Activated CD8-positive, alpha-beta memory T cell treated with anti-CD3 and anti-CD28 coated beads, Interleukin-2, amount 10 ng/mL, durations not matched to agents 7 days and 5 days (primary cell): ENCODE data around the gene SMG6. TPM values are rescaled to one million over a fixed set of nuclear protein-coding genes. Genes with fewer than 3 reads are reported as not detected.

ENCODE experiments used
- ATAC-seq: fragments of 150-1000 bp; cut with Tn5 transposase; one replicate; pipeline ENCODE4 v1.10.0; 2021; ENCODE audit warnings: moderate library complexity
- CTCF ChIA-PET: fragments of 350-600 bp; sonication (Branson Sonifier 250); formaldehyde crosslinking; loops from one replicate; lab custom pipeline; 2021; ENCODE audit warnings: antibody characterized with exemption; lab: Charles Lee
- DNase-seq: peaks from one replicate; pipeline ENCODE4 v3.0.0-alpha.2; 2020
- H3K27ac Mint-ChIP-seq: one replicate; pipeline ENCODE4 v1.8.0; 2021; ENCODE audit warnings: mild to moderate bottlenecking, mixed read lengths
- H3K27me3 Mint-ChIP-seq: one replicate; pipeline ENCODE4 v1.8.0; 2021; ENCODE audit warnings: mixed read lengths
- H3K36me3 Mint-ChIP-seq: one replicate; pipeline ENCODE4 v1.8.0; 2021; ENCODE audit warnings: mild to moderate bottlenecking, mixed read lengths
- H3K4me1 Mint-ChIP-seq: one replicate; pipeline ENCODE4 v1.8.0; 2021; ENCODE audit warnings: mixed read lengths
- H3K4me3 Mint-ChIP-seq: one replicate; pipeline ENCODE4 v1.8.0; 2021; ENCODE audit warnings: mild to moderate bottlenecking, moderate library complexity, mixed read lengths
- H3K9me3 Mint-ChIP-seq: one replicate; pipeline ENCODE4 v1.8.0; 2022; ENCODE audit warnings: low read depth, mixed read lengths
- total RNA-seq, 2 experiments: library from RNA; stranded (reverse); gene quantifications; one replicate each; pipeline ENCODE4 v1.2.3, GENCODE V29; 2021

SMG6 gene
- total RNA-seq, 2 experiments from 2014 or later: 46.7 to 60.9 TPM

DNA sequence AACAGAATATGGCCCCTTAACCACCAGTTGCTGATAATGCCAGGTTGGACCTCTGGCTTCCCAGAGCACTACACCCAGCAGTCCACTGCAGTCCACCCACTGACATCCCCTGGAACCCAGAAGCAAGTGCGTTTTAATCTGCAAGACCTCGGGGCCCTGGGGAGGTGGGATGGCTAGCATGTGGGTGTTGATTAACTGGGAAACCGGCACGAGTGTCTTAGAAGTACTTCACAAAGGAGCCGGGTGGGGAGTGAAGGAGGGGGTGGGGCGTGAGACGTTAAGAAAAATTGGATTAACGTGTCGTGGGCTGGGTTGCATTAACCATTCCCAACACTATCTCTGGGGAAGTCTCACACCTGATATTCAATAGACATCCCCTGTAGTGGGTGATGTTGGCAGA is 254.8 kb downstream of the SMG6 start:
- H3K4me1 Mint-ChIP-seq: peaks cover 24% of the 10 kb centered on the region
- H3K27me3 Mint-ChIP-seq: peaks cover 13% of the 10 kb centered on the region
- H3K36me3 Mint-ChIP-seq: peaks cover 4% of the 10 kb centered on the region
- ATAC-seq (no peak), DNase-seq (no peak)
- CTCF ChIA-PET: interaction anchor here (1.0 kb wide), 1 partner anchor 196 kb away, joined by 3 read pairs; no protein-coding TSS in a partner anchor
- H3K9me3 Mint-ChIP-seq: no peaks in the 10 kb centered on the region
- peak overlapping the region; percentile 62 for H3K4me3 Mint-ChIP-seq
- H3K27ac Mint-ChIP-seq: no peak overlapping the region

DNA sequence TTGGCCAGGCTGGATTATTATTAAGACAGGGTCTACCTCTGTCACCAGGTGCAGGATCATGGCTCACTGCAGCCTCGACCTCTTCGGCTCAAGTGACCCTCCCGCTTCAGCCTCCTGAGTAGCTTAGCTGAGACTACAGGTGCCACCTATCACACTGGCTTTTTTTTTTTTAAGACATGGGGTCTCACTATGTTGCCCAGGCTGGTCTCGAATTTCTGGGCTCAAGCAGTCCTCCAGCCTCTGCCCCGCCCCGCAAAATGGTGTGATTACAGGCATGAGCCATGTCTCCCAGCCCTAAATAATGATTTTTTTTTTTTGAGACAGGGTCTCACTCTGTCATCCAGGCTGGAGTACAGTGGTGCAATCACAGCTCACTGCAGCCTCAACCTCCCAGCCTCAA is 256.0 kb downstream of the SMG6 start:
- CTCF ChIA-PET: interaction anchor here (0.7 kb wide), 1 partner anchor 9 kb away, joined by 4 read pairs; no protein-coding TSS in a partner anchor
- ATAC-seq: no peak
- DNase-seq: no peak
- no peak overlapping the region for H3K27ac Mint-ChIP-seq
- peaks cover 27% of the 10 kb centered on the region for H3K4me1 Mint-ChIP-seq
- no peak overlapping the region for H3K4me3 Mint-ChIP-seq
- H3K9me3 Mint-ChIP-seq: no peaks in the 10 kb centered on the region
- peaks cover 9% of the 10 kb centered on the region for H3K27me3 Mint-ChIP-seq
- H3K36me3 Mint-ChIP-seq: peaks cover 11% of the 10 kb centered on the region

DNA sequence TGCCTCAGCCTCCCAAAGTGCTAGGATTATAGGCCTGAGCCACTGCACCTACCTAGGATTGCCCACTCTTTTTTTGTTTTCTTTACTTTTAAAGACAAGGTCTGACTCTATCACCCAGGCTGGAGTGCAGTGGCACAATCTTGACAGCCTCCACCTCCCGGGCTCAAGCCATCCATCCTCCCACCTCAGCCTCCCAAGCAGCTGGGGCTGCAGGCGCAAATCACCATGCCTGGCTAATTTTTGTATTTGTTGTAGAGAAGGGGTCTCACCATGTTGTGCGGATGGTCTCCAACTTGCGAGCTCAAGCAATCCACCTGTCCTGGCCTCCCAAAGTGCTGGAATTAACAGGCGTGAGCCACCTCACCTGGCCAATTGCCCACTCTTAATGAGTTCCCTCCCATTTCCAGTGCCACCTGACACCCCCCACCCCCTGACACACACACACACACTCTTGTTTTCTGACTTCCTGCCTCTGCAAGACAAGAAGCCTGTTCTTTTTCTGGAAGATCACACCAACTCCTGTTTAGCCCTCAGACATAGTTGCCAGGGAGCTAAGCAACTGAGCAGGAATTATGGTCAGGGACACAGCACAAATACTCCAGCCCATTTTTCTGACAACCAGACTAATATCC is 259.2 kb downstream of the SMG6 start:
- DNase-seq (no peak), ATAC-seq (no peak)
- H3K36me3 Mint-ChIP-seq: peaks cover 11% of the 10 kb centered on the region
- peaks cover 2% of the 10 kb centered on the region for H3K27me3 Mint-ChIP-seq
- CTCF ChIA-PET: interaction anchor here (0.6 to 0.9 kb wide), 3 partner anchors 14 to 56 kb away, joined by 3 to 4 read pairs (median 3); partner anchors contain the start of gene DPH1
- peaks cover 26% of the 10 kb centered on the region for H3K4me1 Mint-ChIP-seq
- no peaks in the 10 kb centered on the region for H3K9me3 Mint-ChIP-seq
- no peak overlapping the region for H3K4me3 Mint-ChIP-seq
- no peak overlapping the region for H3K27ac Mint-ChIP-seq

DNA sequence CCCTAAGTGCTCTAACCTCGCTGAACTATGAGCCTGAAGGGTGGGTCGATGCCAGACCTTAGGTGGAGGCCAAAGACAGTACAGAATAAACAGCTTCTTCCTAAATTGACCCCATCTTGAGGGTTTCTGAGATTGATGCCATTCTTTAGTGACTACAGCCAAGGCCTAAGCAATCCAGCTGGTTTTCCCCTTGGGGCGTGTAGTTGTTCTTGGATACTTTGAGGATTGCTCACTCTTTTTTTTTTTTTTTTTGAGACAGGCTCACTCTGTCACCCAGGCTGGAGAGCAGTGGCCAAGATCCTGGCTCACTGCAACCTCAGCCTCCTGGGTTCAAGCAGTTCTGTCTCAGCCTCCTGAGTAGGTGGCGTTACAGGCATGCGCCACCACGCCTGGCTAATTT is 259.8 kb downstream of the SMG6 start:
- ATAC-seq (no peak), DNase-seq (no peak)
- peaks cover 21% of the 10 kb centered on the region for H3K4me1 Mint-ChIP-seq
- no peaks in the 10 kb centered on the region for H3K9me3 Mint-ChIP-seq
- H3K4me3 Mint-ChIP-seq: peak overlapping the region; percentile 9
- no peak overlapping the region for H3K27ac Mint-ChIP-seq
- peaks cover 2% of the 10 kb centered on the region for H3K27me3 Mint-ChIP-seq
- CTCF ChIA-PET: interaction anchor here (0.7 kb wide), 1 partner anchor 17 kb away, joined by 4 read pairs; no protein-coding TSS in a partner anchor
- H3K36me3 Mint-ChIP-seq: peaks cover 11% of the 10 kb centered on the region

DNA sequence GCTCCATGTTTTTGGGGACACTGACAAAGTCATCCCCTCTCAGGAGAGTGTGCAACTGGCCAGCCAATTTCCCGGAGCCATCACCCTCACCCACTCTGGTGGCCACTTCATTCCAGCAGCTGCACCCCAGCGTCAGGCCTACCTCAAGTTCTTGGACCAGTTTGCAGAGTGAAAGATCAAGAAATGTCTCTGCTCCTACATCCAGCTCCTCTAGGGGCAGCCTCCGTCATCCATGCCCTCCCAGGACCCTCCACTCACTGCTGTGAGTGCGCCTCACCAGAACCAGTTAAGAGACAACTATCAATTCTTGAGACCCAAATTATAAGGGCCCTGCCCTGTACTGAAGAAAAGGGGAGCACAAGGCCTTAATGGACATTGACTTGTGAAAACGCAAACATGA is 260.7 kb downstream of the SMG6 start:
- CTCF ChIA-PET: interaction anchor here (1.2 to 2.1 kb wide), 3 partner anchors 11 to 134 kb away, joined by 3 to 7 read pairs (median 3); partner anchors contain the start of gene HIC1
- Mint-ChIP-seq H3K27ac (peak overlapping the region; percentile 94), H3K9me3 (no peaks in the 10 kb centered on the region), H3K4me3 (peak overlapping the region; percentile 93), H3K27me3 (no peaks in the 10 kb centered on the region), H3K36me3 (peaks cover 11% of the 10 kb centered on the region), H3K4me1 (peaks cover 18% of the 10 kb centered on the region)
- no peak for ATAC-seq
- no peak for DNase-seq

DNA sequence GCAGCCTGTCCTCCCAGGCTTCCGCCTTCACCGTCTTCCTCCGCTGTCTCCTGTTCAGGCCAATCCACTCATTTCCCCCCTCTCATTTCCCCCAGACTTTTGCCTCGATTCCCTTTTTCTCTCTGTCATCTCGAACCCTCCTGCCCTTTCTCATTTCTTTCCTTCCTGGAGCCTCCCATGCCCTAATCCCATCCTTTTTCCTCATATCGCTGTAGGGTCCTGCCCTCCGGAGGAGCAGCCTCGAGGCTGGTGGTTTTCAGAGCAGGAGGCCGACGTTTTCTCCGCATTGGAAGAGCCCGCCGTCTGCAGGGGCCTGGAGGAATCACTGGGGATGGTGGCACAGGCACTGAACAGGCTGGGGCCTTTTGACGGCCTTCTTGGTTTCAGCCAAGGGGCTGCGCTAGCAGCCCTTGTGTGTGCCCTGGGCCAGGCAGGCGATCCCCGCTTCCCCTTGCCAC is 261.2 kb downstream of the SMG6 start:
- CTCF ChIA-PET: interaction anchor here (0.9 to 2.1 kb wide), 4 partner anchors 9 to 134 kb away, joined by 3 to 7 read pairs (median 3); partner anchors contain the start of gene HIC1
- peaks cover 11% of the 10 kb centered on the region for H3K36me3 Mint-ChIP-seq
- no peak for ATAC-seq

DNA sequence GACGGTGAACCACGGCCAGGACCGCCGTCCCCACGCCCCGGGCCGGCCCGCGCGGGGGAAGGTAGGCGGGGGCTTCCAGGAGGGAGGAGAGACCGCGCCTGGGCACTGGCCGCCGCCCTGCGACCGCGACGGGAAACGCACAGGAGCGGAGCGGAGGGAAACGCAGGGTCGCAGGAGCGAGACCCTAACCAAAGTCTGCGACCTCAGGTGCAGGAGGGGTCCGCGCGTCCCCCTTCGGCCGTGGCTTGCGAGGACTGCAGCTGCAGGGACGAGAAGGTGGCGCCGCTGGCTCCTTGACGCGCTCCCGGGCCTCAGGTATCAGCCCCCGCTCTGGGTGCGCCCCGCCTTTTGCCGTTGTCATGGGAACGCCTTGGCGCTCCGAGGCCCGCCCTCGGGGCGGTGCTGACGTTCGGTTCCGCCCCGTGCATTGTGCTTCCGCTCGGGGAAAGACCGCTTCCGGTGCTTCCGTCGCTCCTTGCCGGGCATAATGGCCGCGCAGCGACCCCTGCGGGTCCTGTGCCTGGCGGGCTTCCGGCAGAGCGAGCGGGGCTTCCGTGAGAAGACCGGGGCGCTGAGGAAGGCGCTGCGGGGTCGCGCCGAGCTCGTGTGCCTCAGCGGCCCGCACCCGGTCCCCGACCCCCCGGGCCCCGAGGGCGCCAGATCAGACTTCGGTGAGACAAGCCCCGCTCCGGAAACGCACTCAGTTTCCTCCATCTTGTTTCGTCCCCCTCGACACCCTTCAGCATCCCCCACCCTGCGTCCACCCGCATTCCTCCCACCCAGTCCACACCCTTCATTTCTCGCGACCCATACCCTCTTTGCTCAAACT is 261.8 kb downstream of the SMG6 start, which contains the start of gene OVCA2:
Gene OVCA2 (plus strand): TSS at position 462 of the 829 bp plus-strand sequence. CDS start 26 bp downstream, at position 488.
- no peaks in the 10 kb centered on the region for H3K9me3 Mint-ChIP-seq
- CTCF ChIA-PET: interaction anchor here (0.7 to 2.1 kb wide), 8 partner anchors 10 to 160 kb away, joined by 3 to 7 read pairs (median 3); partner anchors contain the start of genes DPH1, HIC1 and RTN4RL1
- H3K4me3 Mint-ChIP-seq: peak within 1 kb of the TSS; percentile 93
- H3K27ac Mint-ChIP-seq: peak within 1 kb of the TSS; percentile 94
- peaks cover 11% of the 10 kb centered on the region for H3K36me3 Mint-ChIP-seq
- peak; percentile 92 for ATAC-seq
- peak; percentile 97 for DNase-seq
- H3K4me1 Mint-ChIP-seq: peaks cover 18% of the 10 kb centered on the region
- no peaks in the 10 kb centered on the region for H3K27me3 Mint-ChIP-seq

More for the DNA sequence above, 261.2 kb downstream of the SMG6 start:
- no peaks in the 10 kb centered on the region for H3K9me3 Mint-ChIP-seq
- no peaks in the 10 kb centered on the region for H3K27me3 Mint-ChIP-seq
- DNase-seq: no peak
- H3K27ac Mint-ChIP-seq: peak overlapping the region; percentile 94
- H3K4me3 Mint-ChIP-seq: peak overlapping the region; percentile 93
- H3K4me1 Mint-ChIP-seq: peaks cover 18% of the 10 kb centered on the region

DNA sequence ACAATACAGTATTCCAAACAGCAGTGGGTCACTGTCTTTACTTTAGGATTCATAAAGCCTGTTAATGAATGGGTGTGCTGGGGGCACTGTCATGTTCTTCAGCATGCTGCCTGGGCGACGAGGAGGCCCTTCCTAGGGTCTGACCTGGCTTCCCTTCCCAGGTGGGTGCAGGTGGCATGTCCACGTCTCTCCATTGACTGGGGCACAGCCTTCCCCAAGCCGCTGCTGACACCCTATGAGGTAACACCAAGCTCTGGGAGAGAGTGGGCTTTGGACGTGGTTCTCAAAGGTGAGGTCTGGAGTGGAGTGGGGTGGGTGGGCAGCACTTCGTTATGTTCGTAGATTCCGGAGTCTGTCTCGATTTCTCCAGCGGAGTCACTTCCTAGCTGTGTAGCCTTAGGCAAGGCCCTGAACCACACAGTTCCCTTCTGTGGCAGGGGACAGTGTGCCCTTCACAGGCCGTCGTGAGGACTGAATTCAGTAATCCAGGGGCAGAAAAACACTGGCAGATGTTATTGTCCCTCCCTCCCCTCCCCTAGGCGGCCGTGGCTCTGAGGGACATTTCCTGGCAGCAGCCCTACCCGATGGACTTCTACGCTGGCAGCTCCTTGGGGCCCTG is 262.5 kb downstream of the SMG6 start:
- no peak for DNase-seq
- Mint-ChIP-seq H3K9me3 (no peaks in the 10 kb centered on the region), H3K27me3 (no peaks in the 10 kb centered on the region), H3K4me3 (peak overlapping the region; percentile 93), H3K36me3 (peaks cover 11% of the 10 kb centered on the region), H3K4me1 (peaks cover 18% of the 10 kb centered on the region), H3K27ac (no peak overlapping the region)
- no peak for ATAC-seq
- CTCF ChIA-PET: interaction anchor here (0.7 to 2.1 kb wide), 6 partner anchors 11 to 159 kb away, joined by 3 to 7 read pairs (median 4); partner anchors contain the start of genes DPH1, HIC1 and RTN4RL1

DNA sequence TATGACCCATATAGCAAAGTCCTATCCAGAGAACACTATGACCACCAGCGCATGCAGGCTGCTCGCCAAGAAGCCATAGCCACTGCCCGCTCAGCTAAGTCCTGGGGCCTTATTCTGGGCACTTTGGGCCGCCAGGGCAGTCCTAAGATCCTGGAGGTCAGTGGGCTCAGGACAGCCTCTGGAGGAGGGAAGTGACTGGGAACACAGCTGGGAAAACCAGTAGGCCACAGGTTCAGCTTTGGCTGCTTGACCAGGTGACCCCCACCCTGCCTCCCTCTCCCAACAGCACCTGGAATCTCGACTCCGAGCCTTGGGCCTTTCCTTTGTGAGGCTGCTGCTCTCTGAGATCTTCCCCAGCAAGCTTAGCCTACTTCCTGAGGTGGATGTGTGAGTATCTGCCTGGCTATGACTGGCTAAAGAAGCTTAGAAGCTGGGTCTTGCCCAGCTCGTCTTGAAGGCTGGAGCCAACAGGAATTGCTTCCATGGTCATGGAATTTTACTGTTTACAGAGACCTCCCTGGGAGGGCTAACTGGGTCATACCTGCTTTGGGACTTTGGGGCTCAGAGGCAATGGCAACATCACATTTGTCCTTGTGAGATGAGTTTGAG is 263.3 kb downstream of the SMG6 start:
- H3K27ac Mint-ChIP-seq: no peak overlapping the region
- DNase-seq (no peak), ATAC-seq (no peak)
- H3K9me3 Mint-ChIP-seq: no peaks in the 10 kb centered on the region
- H3K27me3 Mint-ChIP-seq: no peaks in the 10 kb centered on the region
- H3K4me1 Mint-ChIP-seq: peaks cover 18% of the 10 kb centered on the region
- CTCF ChIA-PET: interaction anchor here (1.2 kb wide), 1 partner anchor 132 kb away, joined by 5 read pairs; no protein-coding TSS in a partner anchor
- H3K36me3 Mint-ChIP-seq: peaks cover 11% of the 10 kb centered on the region
- peak overlapping the region; percentile 93 for H3K4me3 Mint-ChIP-seq

DNA sequence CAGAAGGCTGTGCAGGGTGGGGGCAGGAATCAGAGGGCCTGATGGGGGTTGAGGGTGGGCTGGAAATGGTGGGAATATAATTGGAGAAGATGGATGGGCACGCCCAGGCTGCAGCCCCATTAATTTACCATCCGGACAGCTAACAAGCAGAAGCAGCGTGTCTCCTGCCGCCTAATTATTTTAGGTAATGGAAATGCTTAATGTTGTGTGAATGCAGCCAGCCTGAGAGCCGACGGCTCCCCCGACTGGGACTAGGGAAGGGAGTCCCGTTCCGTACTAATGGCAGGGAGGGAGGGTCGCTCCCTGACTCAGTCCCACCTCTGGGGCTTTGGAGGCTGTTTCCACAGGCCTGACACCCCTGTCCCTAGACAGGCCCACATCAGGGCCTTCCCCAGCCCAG is 266.4 kb downstream of the SMG6 start:
- peaks cover 8% of the 10 kb centered on the region for H3K4me1 Mint-ChIP-seq
- H3K9me3 Mint-ChIP-seq: no peaks in the 10 kb centered on the region
- H3K27me3 Mint-ChIP-seq: no peaks in the 10 kb centered on the region
- no peaks in the 10 kb centered on the region for H3K36me3 Mint-ChIP-seq
- ATAC-seq (no peak), DNase-seq (no peak)
- no peak overlapping the region for H3K27ac Mint-ChIP-seq
- CTCF ChIA-PET: interaction anchor here (0.6 kb wide), 1 partner anchor 8 kb away, joined by 3 read pairs; no protein-coding TSS in a partner anchor
- no peak overlapping the region for H3K4me3 Mint-ChIP-seq

DNA sequence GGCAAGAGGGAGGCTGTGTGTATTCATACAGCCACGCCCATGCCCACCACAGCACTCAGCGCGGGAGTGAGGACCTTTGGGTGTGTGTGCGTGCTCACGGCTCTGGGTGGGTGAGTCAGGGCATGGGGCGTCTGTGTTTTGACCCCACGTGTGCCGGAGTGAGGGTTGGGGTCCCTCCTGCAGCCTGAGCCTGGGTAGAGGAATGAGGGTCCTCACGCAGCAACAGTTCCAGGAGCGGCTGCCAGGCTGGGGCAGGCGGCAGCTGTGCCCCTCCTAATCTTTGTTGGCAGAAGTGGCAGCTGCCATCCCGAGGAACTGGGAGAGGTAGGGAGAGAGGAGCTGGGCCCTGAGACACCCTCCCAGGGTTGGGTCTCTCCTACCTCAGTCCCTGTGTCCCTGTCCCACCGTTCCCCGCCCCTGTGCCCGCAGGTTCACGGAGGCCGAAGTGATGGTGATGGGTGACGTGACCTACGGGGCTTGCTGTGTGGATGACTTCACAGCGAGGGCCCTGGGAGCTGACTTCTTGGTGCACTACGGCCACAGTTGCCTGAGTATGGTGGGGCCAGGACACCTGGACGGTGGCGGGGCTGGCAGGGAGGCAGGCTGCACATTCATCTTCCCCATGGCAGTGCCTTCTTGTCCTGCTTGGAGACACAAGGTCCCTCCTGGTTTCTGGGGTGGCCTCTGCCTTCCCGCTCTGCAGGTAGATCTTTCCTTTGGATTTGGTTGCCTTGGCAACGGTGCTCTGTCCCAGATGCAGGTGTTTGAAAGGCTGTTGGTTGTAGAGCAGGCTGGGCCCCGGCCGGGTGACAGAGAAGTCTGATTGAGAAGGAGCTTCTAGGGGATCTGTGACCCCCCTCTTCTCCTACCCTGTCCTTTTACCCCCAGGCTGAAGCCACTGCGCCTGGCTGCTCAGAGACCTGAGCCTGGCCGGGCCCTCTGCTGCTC is 267.8 kb downstream of the SMG6 start:
- peaks cover 6% of the 10 kb centered on the region for H3K4me1 Mint-ChIP-seq
- H3K27me3 Mint-ChIP-seq: no peaks in the 10 kb centered on the region
- no peak overlapping the region for H3K27ac Mint-ChIP-seq
- H3K36me3 Mint-ChIP-seq: no peaks in the 10 kb centered on the region
- no peak for DNase-seq
- CTCF ChIA-PET: no interaction called here
- H3K4me3 Mint-ChIP-seq: no peak overlapping the region
- ATAC-seq: no peak
- no peaks in the 10 kb centered on the region for H3K9me3 Mint-ChIP-seq
